HG03558 (cell line): Measurements from ENCODE around the gene CHRD.
"Not testable (repeated sequence)": the region's sequence is repeated elsewhere in the genome, so short reads cannot be mapped to it uniquely, and the experiment has no call there.

ENCODE experiments used
- ATAC-seq: cut with Tn5 transposase; IDR thresholded peaks from one replicate; pipeline ENCODE4 v1.9.1; 2021; ENCODE audit warnings: moderate number of reproducible peaks; ENCODE audit not compliant: unreplicated experiment; ENCODE audit errors: extremely low read depth

CHRD gene

DNA sequence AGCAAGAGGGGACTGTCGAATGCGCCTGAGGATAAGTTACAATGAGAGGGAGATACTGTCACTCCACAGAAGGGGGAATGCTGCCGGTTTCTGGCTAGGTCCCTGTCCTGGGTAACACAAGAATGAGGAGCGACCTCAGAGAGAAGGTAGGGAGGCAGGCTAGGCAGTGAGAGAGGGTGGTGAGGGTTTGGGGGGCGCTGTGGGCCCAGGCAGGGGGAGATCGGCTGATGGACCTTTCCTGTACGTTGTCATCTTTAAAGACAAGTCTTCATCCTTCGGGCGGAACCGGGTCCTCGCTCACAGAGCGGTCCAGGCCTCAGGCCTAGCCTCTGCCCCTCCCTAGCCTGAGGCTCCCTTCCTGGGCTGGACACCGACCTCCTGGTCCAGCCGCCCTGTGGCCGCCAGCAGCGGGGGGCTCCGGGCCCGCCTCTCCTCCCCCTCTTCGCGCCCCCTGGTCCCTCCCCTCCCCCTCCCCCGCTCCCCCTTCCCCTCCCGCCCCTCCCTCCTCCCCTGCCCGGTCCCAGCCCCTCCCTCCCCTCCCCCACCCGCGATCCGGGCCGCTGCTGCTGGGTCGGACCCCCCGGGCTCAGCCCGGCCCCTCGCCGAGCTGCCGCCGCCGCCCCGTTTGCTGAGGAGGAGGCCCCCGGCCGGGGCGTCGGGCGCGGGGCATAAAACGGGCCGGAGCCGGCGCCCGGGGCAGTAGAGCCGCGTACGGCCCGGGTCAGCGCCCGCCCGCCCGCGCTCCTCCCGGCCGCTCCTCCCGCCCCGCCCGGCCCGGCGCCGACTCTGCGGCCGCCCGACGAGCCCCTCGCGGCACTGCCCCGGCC lies at the start of gene CHRD:
Gene CHRD (plus strand): TSS at position 697 of the 827 bp plus-strand sequence. CDS start 265 bp downstream, outside the sequence.
- ATAC-seq = no peak

GRCh38 chr3:184332370-184333090 lies 47.3 kb upstream of the CHRD start:
- no peak for ATAC-seq

DNA sequence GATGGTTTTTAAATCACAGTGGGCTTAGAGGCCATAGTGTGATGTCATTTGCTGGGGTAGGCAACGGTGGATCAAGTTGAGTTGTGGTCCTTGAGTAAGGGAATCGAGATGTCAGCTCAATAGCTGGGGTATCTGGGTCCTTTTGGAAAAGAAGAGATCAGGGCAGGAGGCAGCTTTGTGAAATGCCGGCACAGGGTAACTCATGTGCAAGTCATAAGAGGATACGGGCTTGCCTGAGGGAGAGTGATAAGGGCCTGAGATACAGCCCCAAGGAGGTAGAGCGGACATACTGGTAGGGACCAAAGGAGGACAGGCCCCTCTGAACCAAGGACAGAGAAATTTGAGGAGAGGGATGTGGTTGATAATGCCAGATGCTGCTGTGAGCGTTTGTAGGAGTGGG lies 46.7 kb upstream of the CHRD start:
- ATAC-seq = no peak

- ATAC-seq = no peak
Measured at GRCh38 chr3:184333700-184334099, 46.2 kb upstream of the CHRD start.

- ATAC-seq = no peak
Measured at GRCh38 chr3:184334470-184335158, 45.2 kb upstream of the CHRD start.

GRCh38 chr3:184335291-184335660 lies 44.6 kb upstream of the CHRD start:
- no peak for ATAC-seq

DNA sequence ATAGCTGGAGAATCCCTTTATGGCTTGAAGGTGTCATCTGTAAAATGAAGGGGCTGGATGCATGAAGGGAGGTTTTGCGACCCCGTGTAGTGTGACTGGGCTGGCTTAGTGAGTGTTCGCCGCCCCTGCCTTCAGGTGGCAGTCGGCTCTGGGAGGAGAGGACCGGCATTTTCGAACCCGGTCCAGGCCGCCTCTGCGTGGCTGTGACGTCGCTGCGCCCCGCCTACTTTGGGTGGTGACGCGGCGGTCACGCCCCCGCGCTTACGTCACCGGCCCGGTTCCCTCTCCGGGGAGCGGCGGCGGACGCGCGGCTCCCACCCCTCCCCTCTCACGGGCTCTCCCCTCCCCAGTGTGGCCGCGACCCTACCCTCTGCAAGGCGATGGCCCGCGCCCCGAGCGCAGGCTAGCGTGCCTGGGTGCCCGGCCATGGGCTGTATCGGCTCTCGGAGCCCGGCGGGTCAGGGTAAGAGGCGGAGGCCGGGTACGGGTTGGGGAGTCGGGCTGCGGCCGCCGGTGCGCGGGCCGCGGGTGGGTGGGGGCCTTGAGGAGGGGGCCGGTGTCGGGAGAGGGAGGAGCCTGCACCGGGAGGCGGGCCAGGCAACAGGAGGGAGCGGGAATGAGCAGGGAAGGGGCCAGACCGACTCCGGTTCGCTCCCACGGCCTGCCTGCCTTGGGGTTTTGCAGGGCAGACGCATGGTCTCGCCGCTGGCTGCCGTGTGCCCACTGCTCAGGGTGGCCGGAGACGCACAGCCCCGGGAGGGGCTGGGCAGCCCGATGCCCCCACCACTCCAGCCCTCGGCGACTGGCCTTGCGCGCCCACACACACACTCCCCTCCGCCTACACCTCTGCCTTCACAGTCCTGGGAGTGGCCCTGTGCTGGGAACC lies 44.0 kb upstream of the CHRD start:
- ATAC-seq = peak; percentile 38

- no peak for ATAC-seq
Measured at GRCh38 chr3:184336547-184337398, 43.1 kb upstream of the CHRD start.

- ATAC-seq = no peak
Measured at GRCh38 chr3:184337399-184337714, 42.5 kb upstream of the CHRD start, which contains the start of gene FAM131A. TSS of gene FAM131A (plus strand) at chr3:184337600. CDS start at chr3:184337631, 31 bp downstream.

- ATAC-seq = no peak
Measured at GRCh38 chr3:184337981-184338380, 41.9 kb upstream of the CHRD start.

DNA sequence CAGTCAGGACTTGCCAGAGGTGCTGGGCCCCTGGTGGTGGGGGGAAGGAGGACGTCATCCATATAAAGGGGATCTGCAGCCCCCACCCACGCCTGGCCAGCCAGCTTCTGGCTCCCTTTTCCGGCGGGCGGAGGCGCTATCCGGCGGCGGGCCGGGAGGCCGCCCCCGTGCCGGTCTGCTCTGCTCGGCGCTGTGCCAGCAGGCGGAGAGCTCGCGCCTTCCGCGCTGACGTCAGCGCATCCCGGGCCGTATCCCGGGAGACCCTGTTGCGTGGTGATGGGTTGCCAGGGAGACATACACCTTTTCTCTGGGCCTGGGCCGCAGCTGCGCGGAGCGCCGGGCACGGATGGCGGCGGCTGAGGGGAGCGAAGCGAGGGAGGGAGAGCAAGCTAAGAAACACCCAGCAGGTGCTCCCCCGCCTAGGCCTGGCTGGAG lies 41.3 kb upstream of the CHRD start:
- ATAC-seq = no peak

- ATAC-seq = no peak
Measured at GRCh38 chr3:184339001-184339400, 40.9 kb upstream of the CHRD start.

DNA sequence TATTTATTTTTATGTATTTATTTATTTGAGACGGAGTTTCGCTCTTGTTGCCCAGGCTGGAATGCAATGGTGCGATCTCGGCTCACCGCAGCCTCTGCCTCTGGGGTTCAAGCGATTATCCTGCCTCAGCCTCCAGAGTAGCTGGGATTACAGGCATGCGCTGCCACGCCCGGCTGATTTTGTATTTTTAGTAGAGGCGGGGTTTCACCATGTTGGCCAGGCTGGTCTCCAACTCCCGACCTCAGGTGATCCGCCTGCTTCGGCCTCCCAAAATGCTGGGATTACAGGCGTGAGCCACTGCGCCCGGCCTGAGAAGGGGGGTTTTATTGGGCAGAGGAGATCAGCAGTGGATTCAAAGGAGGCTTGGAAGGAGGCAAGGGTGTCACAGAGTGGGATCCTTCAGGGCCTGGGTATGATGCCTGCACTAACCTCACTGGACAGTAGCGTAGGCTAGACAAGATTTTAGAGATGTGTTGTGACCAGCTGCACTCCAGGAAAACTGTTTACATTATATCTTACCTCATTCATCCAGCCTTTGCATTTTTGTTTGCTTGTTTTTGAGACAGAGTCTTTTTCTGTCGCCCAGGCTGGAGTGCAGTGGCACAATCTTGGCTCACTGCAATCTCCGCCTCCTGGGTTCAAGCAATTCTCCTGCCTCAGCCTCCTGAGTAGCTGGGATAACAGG lies 40.3 kb upstream of the CHRD start:
- not testable (repeated sequence) for ATAC-seq

GRCh38 chr3:184341925-184342324 lies 37.9 kb upstream of the CHRD start:
- ATAC-seq = no peak

GRCh38 chr3:184343200-184343876 lies 36.5 kb upstream of the CHRD start:
- ATAC-seq = no peak

GRCh38 chr3:184344579-184345316 lies 35.1 kb upstream of the CHRD start:
- no peak for ATAC-seq
